NB4 (cell line): ENCODE data around the gene UBE2D3.

Experiments used
- POLR2A ChIP-seq: IDR thresholded peaks from 2 replicates; pipeline ENCODE4 v1.6.1; 2011; ENCODE audit warnings: mild to moderate bottlenecking; ENCODE audit not compliant: insufficient read length; ENCODE audit errors: extremely low read depth
- TF ChIP-seq, protein P1 (sequence below): IDR thresholded peaks from one replicate; pipeline ENCODE4 v1.5.1; 2012; ENCODE audit warnings: low read depth, low read length

DNA sequence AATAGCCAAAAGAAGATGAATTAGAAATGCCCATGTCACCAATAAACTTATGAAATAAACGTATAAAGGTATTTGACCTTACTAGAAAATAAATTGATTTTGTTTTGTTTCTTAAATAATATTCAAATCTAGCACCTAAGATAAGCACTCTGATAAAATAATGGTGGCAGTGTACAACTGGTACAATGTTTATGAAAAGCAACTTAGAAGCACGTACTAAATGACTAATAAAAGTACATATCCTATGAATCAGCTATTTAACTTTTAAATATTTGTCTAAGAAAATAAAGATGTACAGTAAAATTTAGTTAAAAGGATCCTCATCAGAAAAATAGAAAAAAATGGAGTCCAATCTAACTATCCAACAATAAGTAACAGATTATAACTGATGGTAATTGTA lies 73.3 kb downstream of the UBE2D3 start:
- TF ChIP-seq, protein P1, sequence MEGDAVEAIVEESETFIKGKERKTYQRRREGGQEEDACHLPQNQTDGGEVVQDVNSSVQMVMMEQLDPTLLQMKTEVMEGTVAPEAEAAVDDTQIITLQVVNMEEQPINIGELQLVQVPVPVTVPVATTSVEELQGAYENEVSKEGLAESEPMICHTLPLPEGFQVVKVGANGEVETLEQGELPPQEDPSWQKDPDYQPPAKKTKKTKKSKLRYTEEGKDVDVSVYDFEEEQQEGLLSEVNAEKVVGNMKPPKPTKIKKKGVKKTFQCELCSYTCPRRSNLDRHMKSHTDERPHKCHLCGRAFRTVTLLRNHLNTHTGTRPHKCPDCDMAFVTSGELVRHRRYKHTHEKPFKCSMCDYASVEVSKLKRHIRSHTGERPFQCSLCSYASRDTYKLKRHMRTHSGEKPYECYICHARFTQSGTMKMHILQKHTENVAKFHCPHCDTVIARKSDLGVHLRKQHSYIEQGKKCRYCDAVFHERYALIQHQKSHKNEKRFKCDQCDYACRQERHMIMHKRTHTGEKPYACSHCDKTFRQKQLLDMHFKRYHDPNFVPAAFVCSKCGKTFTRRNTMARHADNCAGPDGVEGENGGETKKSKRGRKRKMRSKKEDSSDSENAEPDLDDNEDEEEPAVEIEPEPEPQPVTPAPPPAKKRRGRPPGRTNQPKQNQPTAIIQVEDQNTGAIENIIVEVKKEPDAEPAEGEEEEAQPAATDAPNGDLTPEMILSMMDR = no peak
- no peak for TF ChIP-seq POLR2A
